HepG2 (cell line): ENCODE results near the gene TEX29. TPM values are rescaled to one million over a fixed set of nuclear protein-coding genes. Genes with fewer than 3 reads are reported as not detected.

Source experiments
- ATAC-seq: fragments of 200-7000 bp; cut with Tn5 transposase; 3 replicates; pipeline ENCODE4 v1.9.1; 2020; ENCODE audit warnings: mild to moderate bottlenecking, moderate library complexity
- BruUV-seq: library from RNA; stranded (reverse); fragments of 400-500 nt; replicated peaks from 2 replicates; lab custom pipeline; 2021; lab: Mats Ljungman, UMichigan
- CTCF ChIA-PET: fragments of 300-600 bp; formaldehyde crosslinking; extraction: SDS; loops from one replicate; lab custom pipeline; 2021; ENCODE audit warnings: low total read pairs, inconsistent platforms, low intra/inter-chr PET ratio; lab: Yijun Ruan, JAX
- POLR2A ChIA-PET: fragments of 350-600 bp; sonication (Branson Sonifier 250); formaldehyde crosslinking; loops from one replicate; lab custom pipeline; 2020; ENCODE audit warnings: antibody characterized with exemption, inconsistent platforms; lab: Yijun Ruan, JAX
- DNase-seq: peaks from one replicate; pipeline ENCODE4 v3.0.0-alpha.2; 2015; ENCODE audit warnings: low spot score
- FAIRE-seq: peaks from 3 replicates; lab custom pipeline; 2011; peaks lifted over from hg19 to GRCh38; lab: Jason Lieb, UNC
- H2AFZ ChIP-seq: one replicate; pipeline ENCODE4 v1.6.1; 2011; ENCODE audit warnings: low read length, inconsistent platforms
- H3K27ac ChIP-seq: fragments of 300-600 bp; 3 replicates; pipeline ENCODE4 v1.8.0; 2011; ENCODE audit warnings: mixed run types, mild to moderate bottlenecking, mixed read lengths, low read length, inconsistent platforms; ENCODE audit not compliant: insufficient read depth; ENCODE audit errors: extremely low read length
- H3K27me3 ChIP-seq, 2 experiments: fragments of 200-600 bp in 1 of 2; 2 replicates in 1 of 2; 3 replicates in 1 of 2; pipeline versions ENCODE4 v1.6.0 to v1.8.0; 2011; ENCODE audit warnings: low read length in 2 of 2, mild to moderate bottlenecking in 2 of 2, moderate library complexity in 2 of 2, inconsistent platforms in 1 of 2; ENCODE audit not compliant: insufficient read depth in 2 of 2, control insufficient read depth in 1 of 2
- H3K36me3 ChIP-seq, 2 experiments: fragments of 200-600 bp in 1 of 2; replicated peaks in 1 of 2; 2 replicates in 1 of 2; 3 replicates in 1 of 2; pipeline versions ENCODE4 v1.5.1 to v1.8.0; 2011; ENCODE audit warnings: low read length in 2 of 2, inconsistent platforms in 1 of 2; ENCODE audit not compliant: insufficient read depth in 2 of 2, control insufficient read depth in 1 of 2
- H3K4me1 ChIP-seq: 2 replicates; pipeline ENCODE4 v1.5.1; 2012; ENCODE audit warnings: low read length, inconsistent platforms; ENCODE audit not compliant: insufficient read depth
- H3K4me2 ChIP-seq: 2 replicates; pipeline ENCODE4 v1.6.0; 2011; ENCODE audit warnings: low read depth, low read length, inconsistent platforms
- H3K4me3 ChIP-seq, 3 experiments: fragments of 200-600 bp in 1 of 3; sonication (generic), shearing (Covaris generic) in 1 of 3; replicated peaks in 1 of 3; 2 replicates each; pipeline ENCODE4 v1.5.1; 2011 to 2016; ENCODE audit warnings: low read length in 3 of 3, inconsistent platforms in 2 of 3, low read depth in 2 of 3, mild to moderate bottlenecking in 2 of 3, control low read depth in 1 of 3, mixed read lengths in 1 of 3; ENCODE audit not compliant: insufficient read depth in 1 of 3
- H3K79me2 ChIP-seq: one replicate; pipeline ENCODE4 v1.6.1; 2011; ENCODE audit warnings: low read length, inconsistent platforms; ENCODE audit not compliant: insufficient read depth
- H3K9ac ChIP-seq: 2 replicates; pipeline ENCODE4 v1.6.0; 2011; ENCODE audit warnings: mild to moderate bottlenecking, low read depth, low read length, inconsistent platforms; ENCODE audit not compliant: insufficient read depth
- H3K9me3 ChIP-seq: 2 replicates; pipeline ENCODE4 v1.5.1; 2012; ENCODE audit warnings: mild to moderate bottlenecking, low read length
- H4K20me1 ChIP-seq: 2 replicates; pipeline ENCODE4 v1.6.0; 2011; ENCODE audit warnings: inconsistent platforms, mild to moderate bottlenecking, low read length, moderate library complexity; ENCODE audit not compliant: insufficient read depth
- ERF ChIP-seq: IDR thresholded peaks from 2 replicates; pipeline ENCODE4 v1.6.1; 2018; ENCODE audit warnings: missing biosample characterization, missing genetic modification reagents
- KLF13 ChIP-seq: sonication (generic); formaldehyde crosslinking; IDR thresholded peaks from 2 replicates; pipeline ENCODE4 v1.4.0; 2020; ENCODE audit warnings: mild to moderate bottlenecking, missing genetic modification reagents
- MED8 ChIP-seq: sonication (generic); formaldehyde crosslinking; IDR thresholded peaks from 2 replicates; pipeline ENCODE4 v1.8.1; 2023; ENCODE audit warnings: mild to moderate bottlenecking, missing genetic modification reagents; ENCODE audit not compliant: insufficient replicate concordance
- PAWR ChIP-seq: sonication (generic); formaldehyde crosslinking; IDR thresholded peaks from 2 replicates; pipeline ENCODE4 v1.4.0; 2020; ENCODE audit warnings: missing genetic modification reagents, mild to moderate bottlenecking, borderline replicate concordance
- PHF20 ChIP-seq: sonication (generic); formaldehyde crosslinking; IDR thresholded peaks from 2 replicates; pipeline ENCODE4 v1.5.0; 2020; ENCODE audit warnings: mild to moderate bottlenecking, missing genetic modification reagents
- PHF21A ChIP-seq: sonication (generic); formaldehyde crosslinking; IDR thresholded peaks from 2 replicates; pipeline ENCODE4 v1.5.0; 2020; ENCODE audit warnings: mild to moderate bottlenecking, missing genetic modification reagents
- SALL2 ChIP-seq: sonication (generic); formaldehyde crosslinking; IDR thresholded peaks from 2 replicates; pipeline ENCODE4 v1.8.1; 2023; ENCODE audit warnings: mild to moderate bottlenecking, missing genetic modification reagents, inconsistent platforms
- SMYD3 ChIP-seq: sonication (generic); formaldehyde crosslinking; IDR thresholded peaks from 2 replicates; pipeline ENCODE4 v1.8.1; 2023; ENCODE audit warnings: mild to moderate bottlenecking, missing genetic modification reagents
- SNAPC2 ChIP-seq: sonication (generic); formaldehyde crosslinking; IDR thresholded peaks from 2 replicates; pipeline ENCODE4 v1.8.1; 2022; ENCODE audit warnings: mild to moderate bottlenecking, missing genetic modification reagents
- SNRNP70 ChIP-seq: fragments of 200-400 bp; formaldehyde crosslinking; IDR thresholded peaks from 2 replicates; pipeline ENCODE4 v1.6.1; 2017; ENCODE audit warnings: mild to moderate bottlenecking, low read depth, low read length, moderate library complexity
- ZBTB3 ChIP-seq: sonication (generic); formaldehyde crosslinking; IDR thresholded peaks from 2 replicates; pipeline ENCODE4 v1.4.0; 2020; ENCODE audit warnings: low read depth, mild to moderate bottlenecking, moderate library complexity, missing genetic modification reagents, borderline replicate concordance
- ZBTB49 ChIP-seq: sonication (generic); formaldehyde crosslinking; IDR thresholded peaks from 2 replicates; pipeline ENCODE4 v1.4.0; 2020; ENCODE audit warnings: missing genetic modification reagents, borderline replicate concordance
- ZFY ChIP-seq: sonication (generic); formaldehyde crosslinking; IDR thresholded peaks from 2 replicates; pipeline ENCODE4 v1.4.0; 2020; ENCODE audit warnings: missing genetic modification reagents
- ZNF160 ChIP-seq: sonication (generic); formaldehyde crosslinking; IDR thresholded peaks from 2 replicates; pipeline ENCODE4 v1.8.0; 2022; ENCODE audit warnings: mild to moderate bottlenecking, inconsistent platforms, missing genetic modification reagents
- ZNF3 ChIP-seq: IDR thresholded peaks from 2 replicates; pipeline ENCODE4 v1.7.0; 2017; ENCODE audit warnings: inconsistent platforms
- ZNF577 ChIP-seq: sonication (generic); formaldehyde crosslinking; IDR thresholded peaks from 2 replicates; pipeline ENCODE4 v1.4.0; 2020; ENCODE audit warnings: mild to moderate bottlenecking, low read depth, missing genetic modification reagents, borderline replicate concordance
- WGBS: methylation state at CpG from one replicate; pipeline ENCODE4 v1.1.6; 2017; ENCODE audit warnings: low lambda C conversion rate; 5-methylcytosine and 5-hydroxymethylcytosine counted together
- in situ Hi-C: cut with HindIII; loops from 2 replicates; pipeline ENCODE4 v1.10.0; 2017; ENCODE audit warnings: low pct_unique_long_range_greater_than_20kb; ENCODE audit not compliant: extremely low pct_ligation_motif_present
- intact Hi-C: fragments of 100-400 bp; cut with micrococcal nuclease; formaldehyde crosslinking; loops from one replicate; pipeline ENCODE4 v1.10.0; 2022; ENCODE audit not compliant: unreplicated experiment
- polyA plus RNA-seq, 8 experiments: library from polyadenylated mRNA; depleted of rRNA in 3 of 8; stranded (reverse) in 7 of 8; unstranded in 1 of 8; fragments of >200 nt; fragmentation: Illumina TruSeq in 4 of 8; extraction: Trizol in 4 of 8; gene quantifications; 2 replicates each; pipeline versions ENCODE4 v1.2.1 to v1.2.3, GENCODE V29; 2011 to 2016; ENCODE audit warnings: low read depth in 4 of 8, missing spikeins in 1 of 8, mixed read lengths in 1 of 8; ENCODE audit not compliant: insufficient read depth in 1 of 8
- total RNA-seq, 5 experiments: library from RNA; depleted of rRNA; stranded (reverse); fragments of >200 nt; fragmentation: Illumina TruSeq; extraction: Trizol; gene quantifications; 2 replicates each; pipeline ENCODE4 v1.2.3, GENCODE V29; 2016; ENCODE audit warnings: low read depth in 1 of 5
- TF ChIP-seq, protein P1 (sequence below): sonication (generic); formaldehyde crosslinking; IDR thresholded peaks from 2 replicates; pipeline ENCODE4 v1.9.0; 2021; ENCODE audit warnings: missing genetic modification reagents, mild to moderate bottlenecking, borderline replicate concordance

TEX29 gene
- total and polyA plus RNA-seq, 2 of the 13 experiments (the other 11 are each of a cell fraction or from before 2014, with no cell fraction given), result 0.12 to 0.22 TPM

GRCh38 chr13:111318386-111318785, 2.1 kb upstream of the TEX29 start:
- H3K9ac ChIP-seq, result no peak overlapping the region
- H3K4me1 ChIP-seq, result no peaks in the 10 kb centered on the region
- no peak overlapping the region for H3K4me2 ChIP-seq
- H3K27me3 ChIP-seq, result no peaks in the 10 kb centered on the region; a peak in 1 of 5 replicates
- H3K9me3 ChIP-seq, result no peaks in the 10 kb centered on the region
- DNase-seq, result no peak
- H4K20me1 ChIP-seq, result no peaks in the 10 kb centered on the region
- no peaks in the 10 kb centered on the region for H3K79me2 ChIP-seq
- TF ChIP-seq ERF, result no peak
- no peak for TF ChIP-seq ZNF3 (CRISPR knock-in tag)
- no peak for TF ChIP-seq ZBTB49
- no peak for TF ChIP-seq SMYD3 (CRISPR knock-in tag)
- TF ChIP-seq ZBTB3 (CRISPR knock-in tag), result no peak
- TF ChIP-seq ZFY (CRISPR knock-in tag), result no peak
- TF ChIP-seq ZNF160 (CRISPR knock-in tag), result no peak
- TF ChIP-seq, protein P1, sequence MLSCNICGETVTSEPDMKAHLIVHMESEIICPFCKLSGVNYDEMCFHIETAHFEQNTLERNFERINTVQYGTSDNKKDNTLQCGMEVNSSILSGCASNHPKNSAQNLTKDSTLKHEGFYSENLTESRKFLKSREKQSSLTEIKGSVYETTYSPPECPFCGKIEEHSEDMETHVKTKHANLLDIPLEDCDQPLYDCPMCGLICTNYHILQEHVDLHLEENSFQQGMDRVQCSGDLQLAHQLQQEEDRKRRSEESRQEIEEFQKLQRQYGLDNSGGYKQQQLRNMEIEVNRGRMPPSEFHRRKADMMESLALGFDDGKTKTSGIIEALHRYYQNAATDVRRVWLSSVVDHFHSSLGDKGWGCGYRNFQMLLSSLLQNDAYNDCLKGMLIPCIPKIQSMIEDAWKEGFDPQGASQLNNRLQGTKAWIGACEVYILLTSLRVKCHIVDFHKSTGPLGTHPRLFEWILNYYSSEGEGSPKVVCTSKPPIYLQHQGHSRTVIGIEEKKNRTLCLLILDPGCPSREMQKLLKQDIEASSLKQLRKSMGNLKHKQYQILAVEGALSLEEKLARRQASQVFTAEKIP, result no peak
- TF ChIP-seq ZNF577 (CRISPR knock-in tag), result no peak
- no peak for TF ChIP-seq MED8 (CRISPR knock-in tag)
- no peak for TF ChIP-seq PHF20
- no peak for TF ChIP-seq SNRNP70
- TF ChIP-seq KLF13 (CRISPR knock-in tag), result no peak
- no peak for TF ChIP-seq SALL2 (CRISPR knock-in tag)
- TF ChIP-seq SNAPC2 (CRISPR knock-in tag), result no peak
- no peak for TF ChIP-seq PHF21A (CRISPR knock-in tag)
- no peak for TF ChIP-seq PAWR (CRISPR knock-in tag)
- intact Hi-C loops (no loop called here), in situ Hi-C loops (no loop called here)
- H2AFZ ChIP-seq, result no peak overlapping the region
- H3K36me3 ChIP-seq, result no peaks in the 10 kb centered on the region; a peak in 1 of 5 replicates
- CTCF ChIA-PET, result no interaction called here
- FAIRE-seq, result no peak
- no peak overlapping the region for H3K4me3 ChIP-seq
- ATAC-seq, result no peak
- POLR2A ChIA-PET, result no interaction called here
- no TSS peak for BruUV-seq
- H3K27ac ChIP-seq, result no peak overlapping the region
- 90% methylated on average over 7 of the region's 13 CpGs for WGBS
